ENCODE measurements around the gene MARCHF11. TPM values are rescaled to one million over a fixed set of nuclear protein-coding genes. Genes with fewer than 3 reads are reported as not detected.

The MARCHF11 gene
- 7.1 TPM for total RNA-seq
- long read RNA-seq, partial matches to known transcripts: 0 of 3 reads
- long read RNA-seq, other reads (novel, unspliced or antisense): 3 of 3 reads

GRCh38 chr5:16179511-16179935 lies at the start of gene MARCHF11:
MARCHF11 (minus strand) TSS chr5:16179791; CDS start chr5:16179575, 216 bp downstream.
- intact Hi-C loops (cut with DNase I): no loop called here
- peak; percentile 53 for ATAC-seq (ENCODE audit: poor library complexity)
- no peak for DNase-seq

- DNase-seq (no peak), ATAC-seq (ENCODE audit: poor library complexity) (no peak)
- intact Hi-C loops (cut with DNase I): no loop called here
Measured at GRCh38 chr5:16225927-16226326, 46.3 kb upstream of the MARCHF11 start.

- intact Hi-C loops (cut with DNase I): no loop called here
- DNase-seq: no peak
- ATAC-seq (ENCODE audit: poor library complexity): no peak
Measured at GRCh38 chr5:16192311-16192710, 12.7 kb upstream of the MARCHF11 start.

GRCh38 chr5:16180789-16181082 lies 1.1 kb upstream of the MARCHF11 start:
- intact Hi-C loops (cut with DNase I): no loop called here
- no peak for DNase-seq
- no peak for ATAC-seq (ENCODE audit: poor library complexity)

GRCh38 chr5:16179936-16180788 lies 571 bp upstream of the MARCHF11 start:
- ATAC-seq (ENCODE audit: poor library complexity): no peak
- intact Hi-C loops (cut with DNase I): no loop called here

GRCh38 chr5:16178745-16179372 lies 732 bp downstream of the MARCHF11 start:
- peak; percentile 85 for DNase-seq
- intact Hi-C loops (cut with DNase I): no loop called here
- peak; percentile 96 for ATAC-seq (ENCODE audit: poor library complexity)

More at GRCh38 chr5:16179936-16180788, 571 bp upstream of the MARCHF11 start:
- DNase-seq: no peak

GRCh38 chr5:16169550-16169949 lies 10.0 kb downstream of the MARCHF11 start:
- DNase-seq (no peak), ATAC-seq (ENCODE audit: poor library complexity) (no peak)
- intact Hi-C loops (cut with DNase I): no loop called here

- intact Hi-C loops (cut with DNase I): no loop called here
- DNase-seq (no peak), ATAC-seq (ENCODE audit: poor library complexity) (peak; percentile 80)
Measured at GRCh38 chr5:16160706-16161105, 18.9 kb downstream of the MARCHF11 start.

- ATAC-seq (ENCODE audit: poor library complexity) (no peak), DNase-seq (no peak)
- intact Hi-C loops (cut with DNase I): loop anchor here (5.0 kb wide), 1 partner anchor 293 kb away; no protein-coding TSS in a partner anchor
Measured at GRCh38 chr5:16159636-16160035, 20.0 kb downstream of the MARCHF11 start.

GRCh38 chr5:16156152-16156551 lies 23.4 kb downstream of the MARCHF11 start:
- intact Hi-C loops (cut with DNase I): loop anchor here (5.0 kb wide), 1 partner anchor 296 kb away; no protein-coding TSS in a partner anchor
- no peak for DNase-seq
- ATAC-seq (ENCODE audit: poor library complexity): peak; percentile 71

- ATAC-seq (ENCODE audit: poor library complexity): peak; percentile 37
- DNase-seq: no peak
- intact Hi-C loops (cut with DNase I): no loop called here
Measured at GRCh38 chr5:16152601-16153568, 26.7 kb downstream of the MARCHF11 start.

GRCh38 chr5:16149621-16150020 lies 30.0 kb downstream of the MARCHF11 start:
- DNase-seq (no peak), ATAC-seq (ENCODE audit: poor library complexity) (no peak)

GRCh38 chr5:16147179-16147900 lies 32.3 kb downstream of the MARCHF11 start:
- no peak for DNase-seq
- ATAC-seq (ENCODE audit: poor library complexity): peak; percentile 42
- intact Hi-C loops (cut with DNase I): no loop called here

More at GRCh38 chr5:16149621-16150020, 30.0 kb downstream of the MARCHF11 start:
- intact Hi-C loops (cut with DNase I): no loop called here

GRCh38 chr5:16144416-16144815 lies 35.2 kb downstream of the MARCHF11 start:
- intact Hi-C loops (cut with DNase I): no loop called here
- DNase-seq: no peak
- ATAC-seq (ENCODE audit: poor library complexity): no peak

- ATAC-seq (ENCODE audit: poor library complexity) (peak; percentile 76), DNase-seq (no peak)
- intact Hi-C loops (cut with DNase I): no loop called here
Measured at GRCh38 chr5:16143361-16144049, 36.1 kb downstream of the MARCHF11 start.

GRCh38 chr5:16140944-16141343 lies 38.6 kb downstream of the MARCHF11 start:
- intact Hi-C loops (cut with DNase I): no loop called here
- ATAC-seq (ENCODE audit: poor library complexity): peak; percentile 5

GRCh38 chr5:16140417-16140816 lies 39.2 kb downstream of the MARCHF11 start:
- DNase-seq: no peak
- no peak for ATAC-seq (ENCODE audit: poor library complexity)
- intact Hi-C loops (cut with DNase I): no loop called here

More at GRCh38 chr5:16140944-16141343, 38.6 kb downstream of the MARCHF11 start:
- DNase-seq: no peak

Data from Right ventricle myocardium superior (tissue), 1 donor.